ENCODE results near the gene ABI1. TPM values are rescaled to one million over a fixed set of nuclear protein-coding genes. Genes with fewer than 3 reads are reported as not detected.

Gene ABI1
- polyA plus RNA-seq, 1 donor from 2014 or later = 50.4 TPM

DNA sequence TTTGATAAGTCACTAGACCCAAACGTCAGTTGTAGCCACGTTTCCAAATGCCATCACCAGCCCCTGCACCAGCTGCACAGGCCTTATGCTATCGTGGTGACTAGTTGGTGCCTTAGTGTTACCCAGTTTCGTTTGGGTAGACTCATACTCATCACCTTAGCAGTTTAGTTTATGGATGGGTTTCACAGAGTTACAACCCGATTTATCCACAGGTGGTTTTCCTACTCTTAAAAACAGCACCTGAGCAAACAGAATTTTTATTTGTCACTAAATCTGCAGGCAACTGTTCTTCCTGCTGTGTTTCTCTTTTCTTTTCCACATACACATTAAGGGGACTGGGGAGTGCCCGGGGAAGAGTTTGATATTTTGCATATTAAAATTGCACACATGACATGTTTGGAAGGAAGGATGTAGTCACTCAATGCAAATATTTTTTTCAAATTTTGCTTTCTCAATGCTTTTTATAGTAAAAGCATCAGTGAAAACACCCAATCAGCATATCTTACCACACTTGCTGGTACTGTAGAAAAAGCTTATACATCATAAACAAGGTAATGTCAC, 121.6 kb downstream of the ABI1 start:
- Histone ChIP-seq H4K20me1 (ENCODE audit: insufficient read depth) (no peaks in the 10 kb centered on the region), H3K79me2 (replicated peaks; ENCODE audit: insufficient read depth, low read length) (no peaks in the 10 kb centered on the region), H2AFZ (ENCODE audit: low read depth, low read length) (no peak overlapping the region), H3K9ac (ENCODE audit: low read length) (no peak overlapping the region), H3K27me3 (ENCODE audit: insufficient read depth, low read depth, low read length) (no peaks in the 10 kb centered on the region), H3K36me3 (ENCODE audit: insufficient read depth, low read length) (no peaks in the 10 kb centered on the region), H3F3A (ENCODE audit: insufficient read depth, low read length, poor library complexity, severe bottlenecking) (no peaks in the 10 kb centered on the region), H3K27ac (ENCODE audit: low read length) (no peak overlapping the region), H3K9me2 (ENCODE audit: insufficient read depth, low read length) (no peaks in the 10 kb centered on the region), H3K4me3 (ENCODE audit: low read length) (no peak overlapping the region), H3K4me2 (ENCODE audit: low read length) (no peak overlapping the region), H3K9me3 (ENCODE audit: low read length) (no peaks in the 10 kb centered on the region)
- TF ChIP-seq TAF1 (IDR thresholded peaks at IDR 0.05; ENCODE audit: low read depth) = no peak
- no peak for TF ChIP-seq RAD21 (conservative IDR thresholded peaks at IDR 0.05)
- TF ChIP-seq SMC3 (conservative IDR thresholded peaks at IDR 0.05; ENCODE audit: poor library complexity) = no peak
- TF ChIP-seq POLR2AphosphoS5 (IDR thresholded peaks at IDR 0.05) = no peak
- TF ChIP-seq MXI1 (conservative IDR thresholded peaks at IDR 0.05; ENCODE audit: poor library complexity, severe bottlenecking) = no peak
- TF ChIP-seq, protein P1, sequence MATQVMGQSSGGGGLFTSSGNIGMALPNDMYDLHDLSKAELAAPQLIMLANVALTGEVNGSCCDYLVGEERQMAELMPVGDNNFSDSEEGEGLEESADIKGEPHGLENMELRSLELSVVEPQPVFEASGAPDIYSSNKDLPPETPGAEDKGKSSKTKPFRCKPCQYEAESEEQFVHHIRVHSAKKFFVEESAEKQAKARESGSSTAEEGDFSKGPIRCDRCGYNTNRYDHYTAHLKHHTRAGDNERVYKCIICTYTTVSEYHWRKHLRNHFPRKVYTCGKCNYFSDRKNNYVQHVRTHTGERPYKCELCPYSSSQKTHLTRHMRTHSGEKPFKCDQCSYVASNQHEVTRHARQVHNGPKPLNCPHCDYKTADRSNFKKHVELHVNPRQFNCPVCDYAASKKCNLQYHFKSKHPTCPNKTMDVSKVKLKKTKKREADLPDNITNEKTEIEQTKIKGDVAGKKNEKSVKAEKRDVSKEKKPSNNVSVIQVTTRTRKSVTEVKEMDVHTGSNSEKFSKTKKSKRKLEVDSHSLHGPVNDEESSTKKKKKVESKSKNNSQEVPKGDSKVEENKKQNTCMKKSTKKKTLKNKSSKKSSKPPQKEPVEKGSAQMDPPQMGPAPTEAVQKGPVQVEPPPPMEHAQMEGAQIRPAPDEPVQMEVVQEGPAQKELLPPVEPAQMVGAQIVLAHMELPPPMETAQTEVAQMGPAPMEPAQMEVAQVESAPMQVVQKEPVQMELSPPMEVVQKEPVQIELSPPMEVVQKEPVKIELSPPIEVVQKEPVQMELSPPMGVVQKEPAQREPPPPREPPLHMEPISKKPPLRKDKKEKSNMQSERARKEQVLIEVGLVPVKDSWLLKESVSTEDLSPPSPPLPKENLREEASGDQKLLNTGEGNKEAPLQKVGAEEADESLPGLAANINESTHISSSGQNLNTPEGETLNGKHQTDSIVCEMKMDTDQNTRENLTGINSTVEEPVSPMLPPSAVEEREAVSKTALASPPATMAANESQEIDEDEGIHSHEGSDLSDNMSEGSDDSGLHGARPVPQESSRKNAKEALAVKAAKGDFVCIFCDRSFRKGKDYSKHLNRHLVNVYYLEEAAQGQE (IDR thresholded peaks at IDR 0.05; ENCODE audit: borderline replicate concordance) = no peak
- no peak for TF ChIP-seq CTCF (IDR thresholded peaks at IDR 0.05; ENCODE audit: poor library complexity, severe bottlenecking)
- TF ChIP-seq EP300 (conservative IDR thresholded peaks at IDR 0.05; ENCODE audit: poor library complexity, severe bottlenecking) = no peak
- TF ChIP-seq EZH2 (IDR thresholded peaks at IDR 0.05; ENCODE audit: borderline replicate concordance, insufficient read depth, low read length, poor library complexity, severe bottlenecking) = no peak

DNA sequence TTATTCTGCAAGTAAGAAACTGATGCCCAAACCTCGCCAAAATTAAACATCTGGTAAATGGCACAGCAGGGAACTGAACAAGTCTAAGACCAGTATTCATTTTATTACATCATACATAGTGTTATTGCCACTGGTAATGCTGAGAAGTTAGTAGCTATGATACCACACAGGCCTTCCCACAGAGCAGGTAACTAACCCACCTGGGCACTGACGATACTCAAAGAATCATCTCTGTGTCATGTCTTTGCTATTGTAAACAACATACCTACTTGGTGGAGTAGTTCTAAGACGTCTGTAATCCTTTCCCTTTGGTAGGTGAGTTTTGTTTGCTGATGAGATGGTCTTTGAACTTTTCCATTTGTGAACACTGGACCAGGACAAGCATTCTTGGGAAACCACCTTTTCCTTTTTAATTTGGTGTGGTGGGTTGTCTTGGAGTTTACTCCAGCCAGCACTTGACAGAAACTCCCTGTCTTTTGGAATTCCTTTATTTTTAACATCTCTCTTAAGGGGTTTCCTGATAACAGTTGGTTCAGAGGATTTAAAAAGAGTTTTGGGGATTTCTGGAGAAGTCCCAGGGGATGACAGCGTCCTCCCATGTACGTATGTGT, 122.4 kb downstream of the ABI1 start:
- no peak overlapping the region for H2AFZ ChIP-seq (ENCODE audit: low read depth, low read length)

More for the DNA sequence above, 122.4 kb downstream of the ABI1 start:
- no peak overlapping the region for H3K9ac ChIP-seq (ENCODE audit: low read length)
- H3K27ac ChIP-seq (ENCODE audit: low read length) = no peak overlapping the region
- H3K9me2 ChIP-seq (ENCODE audit: insufficient read depth, low read length) = no peaks in the 10 kb centered on the region
- H3K9me3 ChIP-seq (ENCODE audit: low read length) = no peaks in the 10 kb centered on the region
- no peaks in the 10 kb centered on the region for H3K79me2 ChIP-seq (replicated peaks; ENCODE audit: insufficient read depth, low read length)
- H3K4me2 ChIP-seq (ENCODE audit: low read length) = no peak overlapping the region
- no peaks in the 10 kb centered on the region for H3K36me3 ChIP-seq (ENCODE audit: insufficient read depth, low read length)
- H3F3A ChIP-seq (ENCODE audit: insufficient read depth, low read length, poor library complexity, severe bottlenecking) = no peaks in the 10 kb centered on the region
- no peaks in the 10 kb centered on the region for H4K20me1 ChIP-seq (ENCODE audit: insufficient read depth)
- no peak overlapping the region for H3K4me3 ChIP-seq (ENCODE audit: low read length)
- TF ChIP-seq EZH2 (IDR thresholded peaks at IDR 0.05; ENCODE audit: borderline replicate concordance, insufficient read depth, low read length, poor library complexity, severe bottlenecking) (no peak), RAD21 (conservative IDR thresholded peaks at IDR 0.05) (no peak), TAF1 (IDR thresholded peaks at IDR 0.05; ENCODE audit: low read depth) (no peak), EP300 (conservative IDR thresholded peaks at IDR 0.05; ENCODE audit: poor library complexity, severe bottlenecking) (no peak), CTCF (IDR thresholded peaks at IDR 0.05; ENCODE audit: poor library complexity, severe bottlenecking) (no peak), MXI1 (conservative IDR thresholded peaks at IDR 0.05; ENCODE audit: poor library complexity, severe bottlenecking) (no peak), POLR2AphosphoS5 (IDR thresholded peaks at IDR 0.05) (no peak), SMC3 (conservative IDR thresholded peaks at IDR 0.05; ENCODE audit: poor library complexity) (no peak)
- TF ChIP-seq, protein P1 (IDR thresholded peaks at IDR 0.05; ENCODE audit: borderline replicate concordance) = no peak
- H3K27me3 ChIP-seq (ENCODE audit: insufficient read depth, low read depth, low read length) = no peaks in the 10 kb centered on the region
